GM21576 (cell line): ENCODE measurements around the gene OPRM1.

ENCODE experiments used
- ATAC-seq: cut with Tn5 transposase; IDR thresholded peaks from one replicate; pipeline ENCODE4 v1.9.1; 2021; ENCODE audit warnings: mild to moderate bottlenecking, moderate library complexity; ENCODE audit not compliant: unreplicated experiment

OPRM1 gene

DNA sequence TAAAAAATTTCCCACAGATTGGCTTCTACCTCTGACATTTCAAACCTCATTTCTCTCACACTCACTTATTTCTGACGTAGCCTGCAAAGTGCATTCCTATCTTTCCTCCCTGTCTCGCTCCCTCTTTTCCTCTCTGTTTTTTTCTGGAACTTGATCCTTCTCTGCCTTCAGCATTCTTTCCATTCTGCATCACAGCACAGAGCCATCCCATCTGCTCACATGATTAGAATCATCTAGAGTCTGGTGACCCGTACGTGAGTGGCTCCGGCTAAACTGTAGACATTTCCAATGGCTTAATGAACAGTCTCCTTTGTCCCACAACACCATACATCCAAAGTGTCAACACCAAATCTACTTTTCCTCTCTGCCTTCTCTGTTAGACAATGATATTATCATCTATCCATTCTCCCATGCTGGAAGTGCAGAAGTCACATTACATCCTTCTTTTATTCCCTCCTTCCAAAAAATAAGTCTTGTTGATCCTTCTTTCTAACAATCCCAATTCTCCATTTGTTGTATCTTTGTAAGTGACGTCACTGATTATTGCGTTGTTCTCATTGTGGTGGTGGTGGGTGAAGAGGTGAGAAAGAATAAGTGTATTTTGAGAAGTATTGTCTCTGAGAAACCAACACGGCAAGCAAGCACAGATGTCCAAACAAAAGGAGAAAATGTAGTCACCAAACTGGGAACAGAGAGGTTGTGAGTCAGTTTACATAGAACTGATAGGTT, 41.6 kb downstream of the OPRM1 start:
- ATAC-seq, result no peak

- ATAC-seq, result no peak
These were observed 47.5 kb downstream of the OPRM1 start for GRCh38 chr6:154086510-154086909.

GRCh38 chr6:154092326-154092962, 53.4 kb downstream of the OPRM1 start:
- ATAC-seq, result no peak

DNA sequence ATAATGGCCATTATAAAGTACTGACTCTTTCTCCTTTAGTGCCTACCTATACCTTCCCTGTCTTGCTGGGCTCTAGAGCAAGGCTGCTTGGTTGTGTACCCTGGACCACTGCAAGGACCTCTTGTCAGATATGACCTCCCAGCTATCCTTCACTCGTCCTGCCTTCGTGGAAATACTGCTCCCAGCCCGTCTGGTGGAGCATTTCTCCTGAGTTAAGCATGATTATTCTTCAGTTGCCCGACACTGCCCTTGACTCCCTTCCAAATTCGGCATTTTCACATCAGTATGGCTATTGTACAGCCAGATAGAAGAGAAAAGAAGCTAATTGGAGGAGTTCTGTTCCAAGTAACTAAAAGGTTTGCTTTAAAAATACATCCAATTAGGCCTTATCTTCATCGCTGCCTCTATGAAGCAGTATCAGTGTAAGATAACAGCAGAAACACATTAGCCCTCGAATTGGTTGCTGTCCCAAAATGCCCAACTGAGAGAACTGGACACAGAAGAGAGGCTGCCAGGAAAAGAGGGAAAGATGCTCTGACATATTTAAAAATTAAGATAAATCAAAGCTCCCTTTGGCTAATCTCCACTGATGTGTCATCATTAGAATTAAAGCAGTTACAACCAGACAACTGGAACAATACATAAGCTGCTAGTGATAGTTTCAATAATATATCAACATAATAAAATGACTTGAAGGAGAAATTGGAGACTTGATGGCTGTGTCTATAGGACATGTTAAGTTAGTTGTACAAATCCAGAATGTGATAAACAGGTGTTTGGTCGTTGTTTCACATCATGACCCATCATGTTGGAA, 54.4 kb downstream of the OPRM1 start:
- ATAC-seq, result no peak

GRCh38 chr6:154095571-154095970, 56.5 kb downstream of the OPRM1 start:
- ATAC-seq, result no peak

- ATAC-seq, result no peak
These were observed 57.3 kb downstream of the OPRM1 start for GRCh38 chr6:154096316-154096715.

DNA sequence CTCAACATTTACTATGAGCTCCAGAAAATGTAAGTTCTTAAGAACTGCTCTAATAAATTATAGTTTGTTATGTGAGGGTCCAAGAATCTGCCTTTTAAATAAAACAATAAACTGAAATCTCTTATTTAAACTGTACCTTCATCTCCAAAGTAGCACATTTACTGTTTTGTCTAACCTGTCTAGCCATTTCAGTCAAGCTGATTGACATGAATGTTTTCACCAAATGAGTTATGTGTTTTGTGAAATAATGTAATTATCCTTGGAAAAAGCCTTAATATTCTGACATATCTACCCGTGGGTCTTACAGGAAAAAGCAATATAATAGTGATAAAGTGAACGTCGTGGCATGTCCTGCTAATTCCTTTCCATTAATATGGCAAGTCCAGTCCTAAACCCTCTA, 57.8 kb downstream of the OPRM1 start:
- no peak for ATAC-seq

DNA sequence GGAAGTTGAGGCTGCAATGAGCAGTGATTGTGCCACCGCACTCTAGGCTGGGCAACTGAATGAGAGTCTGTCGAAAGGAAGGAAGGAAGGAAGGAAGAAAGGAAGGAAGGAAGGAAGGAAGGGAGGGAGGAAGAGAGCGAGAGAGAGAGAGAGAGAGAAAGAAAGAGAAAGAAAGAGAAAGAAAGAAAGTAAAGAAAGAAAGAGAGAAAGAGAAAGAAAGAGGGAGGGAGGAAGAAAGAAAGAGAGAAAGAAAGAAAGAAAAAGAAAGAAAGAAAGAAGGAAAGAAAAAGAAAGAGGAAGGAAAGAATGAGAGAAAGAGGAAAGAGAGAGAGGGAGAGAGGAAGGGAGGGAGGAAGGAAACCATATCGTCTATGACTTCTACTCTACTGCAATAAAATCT, 60.2 kb downstream of the OPRM1 start:
- no peak for ATAC-seq

- no peak for ATAC-seq
These were observed 67.2 kb downstream of the OPRM1 start for GRCh38 chr6:154106251-154106650.

GRCh38 chr6:154111025-154111424, 72.0 kb downstream of the OPRM1 start:
- no peak for ATAC-seq

DNA sequence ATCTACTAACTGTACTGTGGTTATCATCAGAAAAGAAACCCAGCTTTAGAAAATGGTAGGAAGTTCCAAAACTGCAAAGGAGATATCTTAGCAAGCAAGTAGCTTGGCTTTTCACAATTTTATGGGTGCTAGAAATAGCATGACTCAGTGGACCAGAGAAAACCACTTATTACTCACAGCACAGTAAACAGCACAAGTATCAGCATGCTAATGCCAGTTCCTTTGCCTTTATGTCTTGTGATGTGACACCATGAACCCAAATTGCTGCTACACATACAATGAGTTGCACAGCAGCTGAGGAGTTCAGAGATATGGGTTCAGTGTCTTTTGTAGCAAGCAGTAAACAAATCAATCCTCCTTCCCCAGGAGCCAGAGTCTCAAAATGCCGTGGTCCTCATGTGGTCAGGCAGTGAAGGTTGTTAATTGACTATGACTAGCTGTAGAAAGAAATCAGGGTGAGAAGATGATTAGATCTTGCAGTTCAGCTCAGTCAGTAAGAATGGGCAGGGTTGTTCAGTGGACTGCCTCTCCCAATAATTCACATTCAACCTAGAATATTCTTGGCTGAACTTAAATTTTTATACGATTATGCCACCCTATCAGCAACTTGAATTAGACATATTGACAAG, 73.3 kb downstream of the OPRM1 start:
- no peak for ATAC-seq

GRCh38 chr6:154113392-154113791, 74.4 kb downstream of the OPRM1 start:
- ATAC-seq, result no peak

DNA sequence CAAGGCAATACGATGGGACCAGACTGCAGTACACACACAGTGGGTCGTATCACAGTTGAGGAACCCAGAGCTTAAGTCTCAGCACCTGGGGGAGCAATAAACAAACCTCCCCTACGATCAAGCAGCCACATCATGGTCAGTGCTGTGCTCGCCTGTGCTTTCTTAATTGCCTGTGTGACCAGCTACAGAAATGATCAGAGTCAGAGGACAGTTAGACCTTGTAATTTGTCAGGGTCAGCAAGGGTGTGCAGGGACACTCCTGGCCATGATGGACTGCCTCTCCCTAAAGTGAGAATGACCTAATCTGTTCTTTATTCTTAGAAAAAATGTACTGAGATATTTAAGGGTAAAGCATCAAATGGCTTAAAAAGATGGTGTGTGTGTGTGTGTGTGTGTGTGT, 78.4 kb downstream of the OPRM1 start:
- ATAC-seq, result no peak

- no peak for ATAC-seq
These were observed 83.3 kb downstream of the OPRM1 start for GRCh38 chr6:154122195-154122925.

DNA sequence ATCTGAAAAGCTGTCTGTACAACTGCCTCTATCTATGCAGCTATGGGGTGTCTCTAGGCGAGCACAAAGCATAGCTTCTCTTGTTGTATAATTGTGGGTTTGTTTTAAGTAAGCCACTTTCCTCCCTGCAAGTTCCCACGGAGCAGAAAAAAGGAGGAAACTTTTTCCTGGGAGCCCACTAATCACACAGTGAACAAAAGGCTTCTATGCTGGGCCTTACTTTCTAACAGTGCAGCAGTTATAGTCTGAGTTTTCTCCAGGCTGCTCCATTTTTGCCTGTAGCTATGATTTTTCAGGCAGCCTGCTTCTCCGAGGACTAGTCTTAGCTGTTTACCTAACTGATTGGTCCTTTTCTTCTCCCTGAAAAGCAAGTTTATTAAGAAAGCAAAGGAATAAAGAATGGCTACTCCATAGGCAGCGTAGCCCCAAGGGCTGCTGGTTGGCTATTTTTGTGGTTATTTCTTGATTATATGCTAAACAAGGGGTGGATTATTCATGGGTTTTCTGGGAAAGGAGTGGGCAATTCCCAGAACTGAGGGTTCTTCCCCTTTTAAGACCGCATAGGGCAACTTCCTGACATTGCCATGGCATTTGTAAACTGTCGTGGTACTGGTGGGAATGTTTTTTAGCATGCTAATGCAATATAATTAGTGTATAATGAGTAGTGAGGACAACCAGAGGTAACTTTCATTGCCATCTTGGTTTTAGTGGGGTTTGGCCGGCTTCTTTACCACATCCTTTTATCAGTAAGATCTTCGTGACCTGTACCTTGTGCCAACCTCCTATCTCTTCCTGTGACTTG, 84.3 kb downstream of the OPRM1 start:
- ATAC-seq, result no peak

DNA sequence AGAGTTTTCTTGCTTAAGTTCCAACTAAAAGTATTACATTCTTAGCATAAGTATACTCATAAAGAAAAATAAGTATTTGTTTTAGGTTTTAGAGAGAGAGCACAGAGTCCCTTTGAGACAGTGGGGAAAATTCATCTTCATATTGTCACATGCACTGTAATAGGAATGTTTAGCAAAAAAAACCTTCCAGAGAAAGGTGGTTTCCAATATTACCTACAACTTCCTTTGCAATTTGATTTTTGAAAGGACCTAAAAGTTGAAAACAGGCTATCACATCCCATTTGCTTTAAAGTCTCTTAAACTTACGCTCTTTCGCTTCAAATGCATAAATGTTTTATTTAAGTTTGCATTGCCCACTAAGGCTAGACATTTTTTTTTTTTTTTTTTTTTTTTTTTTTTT, 86.4 kb downstream of the OPRM1 start:
- ATAC-seq, result no peak

DNA sequence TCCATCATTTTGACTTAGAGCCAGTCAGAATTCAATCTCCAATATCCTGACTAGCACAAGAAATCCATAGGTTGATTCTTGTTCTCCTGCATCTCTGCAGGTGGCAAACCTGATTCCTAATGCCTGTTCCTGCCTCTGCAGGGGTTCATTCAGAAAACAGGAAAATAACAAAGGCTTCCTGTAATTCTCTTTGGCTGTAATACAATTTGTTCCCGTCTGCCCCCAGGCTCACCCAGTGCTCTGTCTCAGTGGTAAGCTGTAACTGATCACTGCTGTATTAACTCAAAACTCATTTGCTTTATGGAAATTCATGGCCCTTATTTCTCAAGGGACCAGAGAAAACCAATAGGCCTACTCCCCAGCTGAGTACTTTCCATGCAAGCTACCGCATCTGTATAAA, 88.6 kb downstream of the OPRM1 start:
- no peak for ATAC-seq

- no peak for ATAC-seq
These were observed 95.6 kb downstream of the OPRM1 start for GRCh38 chr6:154134471-154135147.

DNA sequence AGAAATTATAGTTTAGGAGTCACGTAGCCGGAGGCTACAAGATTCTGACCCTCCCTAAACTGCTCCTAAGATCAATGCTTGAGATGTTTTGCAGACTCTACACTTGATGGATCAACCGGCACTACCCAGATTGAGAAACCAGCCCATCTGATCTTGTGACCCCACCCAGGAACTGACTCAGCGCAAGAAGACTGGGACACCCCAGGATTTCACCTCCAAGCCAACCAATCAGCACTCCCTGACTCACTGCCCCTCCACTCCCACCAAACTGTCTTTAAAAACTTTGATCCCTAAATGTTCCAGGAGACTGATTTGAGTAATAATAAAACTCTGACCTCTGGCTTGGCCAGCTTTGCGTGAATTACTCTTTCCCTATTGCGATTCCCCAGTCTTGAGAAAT, 99.8 kb downstream of the OPRM1 start:
- no peak for ATAC-seq
